Measurements from ENCODE around the gene ATP6V1A.

- TF ChIP-seq CTCF (IDR thresholded peaks at IDR 0.05; ENCODE audit: poor library complexity) (no peak), EZH2 (IDR thresholded peaks at IDR 0.05; ENCODE audit: borderline replicate concordance) (no peak), EZH2phosphoT487 (IDR thresholded peaks at IDR 0.05; ENCODE audit: low read depth, severe bottlenecking, unreplicated experiment) (no peak)
Measured at GRCh38 chr3:113773381-113773780, 26.5 kb downstream of the ATP6V1A start.
